ENCODE results near the gene IKZF1.
"Not testable (repeated sequence)": the region's sequence is repeated elsewhere in the genome, so short reads cannot be mapped to it uniquely, and the experiment has no call there.

Gene IKZF1

GRCh38 chr7:50334341-50334994 is 30.0 kb downstream of the IKZF1 start:
- DNase-seq (ENCODE audit: low read depth), result no peak

GRCh38 chr7:50335230-50335794 is 30.8 kb downstream of the IKZF1 start:
- no peak for DNase-seq (ENCODE audit: low read depth)

GRCh38 chr7:50335795-50336754 is 31.6 kb downstream of the IKZF1 start:
- peak; percentile 64 for DNase-seq (ENCODE audit: low read depth)

GRCh38 chr7:50336894-50337703 is 32.6 kb downstream of the IKZF1 start:
- no peak for DNase-seq (ENCODE audit: low read depth)

- DNase-seq (ENCODE audit: low read depth), result not testable (repeated sequence)
These were observed 35.0 kb downstream of the IKZF1 start for GRCh38 chr7:50339472-50339871.

- no peak for DNase-seq (ENCODE audit: low read depth)
These were observed 35.5 kb downstream of the IKZF1 start for GRCh38 chr7:50339990-50340500.

GRCh38 chr7:50341724-50342123 is 37.2 kb downstream of the IKZF1 start:
- DNase-seq (ENCODE audit: low read depth), result no peak

- DNase-seq (ENCODE audit: low read depth), result no peak
These were observed 38.1 kb downstream of the IKZF1 start for GRCh38 chr7:50342616-50343114.

- DNase-seq (ENCODE audit: low read depth), result no peak
These were observed 42.3 kb downstream of the IKZF1 start for GRCh38 chr7:50346545-50347497.

- DNase-seq (ENCODE audit: low read depth), result no peak
These were observed 43.2 kb downstream of the IKZF1 start for GRCh38 chr7:50347693-50348092.

- DNase-seq (ENCODE audit: low read depth), result no peak
These were observed 44.1 kb downstream of the IKZF1 start for GRCh38 chr7:50348469-50349162.

- no peak for DNase-seq (ENCODE audit: low read depth)
These were observed 44.9 kb downstream of the IKZF1 start for GRCh38 chr7:50349399-50349798.

GRCh38 chr7:50349963-50350944 is 45.7 kb downstream of the IKZF1 start:
- no peak for DNase-seq (ENCODE audit: low read depth)

- no peak for DNase-seq (ENCODE audit: low read depth)
These were observed 46.8 kb downstream of the IKZF1 start for GRCh38 chr7:50351267-50351666.

- no peak for DNase-seq (ENCODE audit: low read depth)
These were observed 47.8 kb downstream of the IKZF1 start for GRCh38 chr7:50352282-50352681.

- DNase-seq (ENCODE audit: low read depth), result no peak
These were observed 48.2 kb downstream of the IKZF1 start for GRCh38 chr7:50352751-50353150.

GRCh38 chr7:50353201-50353600 is 48.7 kb downstream of the IKZF1 start:
- no peak for DNase-seq (ENCODE audit: low read depth)

GRCh38 chr7:50353894-50354595 is 49.5 kb downstream of the IKZF1 start:
- no peak for DNase-seq (ENCODE audit: low read depth)
